NCI-H2029 (cell line): ENCODE results near the gene SREBF1.

Experiments used
- DNase-seq: peaks from one replicate; lab custom pipeline; 2025; lab: John Stamatoyannopoulos, UW

Gene SREBF1

GRCh38 chr17:17763136-17763535 is 73.7 kb downstream of the SREBF1 start:
- no peak for DNase-seq

- DNase-seq, result no peak
Measured at GRCh38 chr17:17762744-17763105, 74.1 kb downstream of the SREBF1 start.
